Muscle of arm (tissue), 12 donors: ENCODE measurements around the gene HPRT1. TPM values are rescaled to one million over a fixed set of nuclear protein-coding genes. Genes with fewer than 3 reads are reported as not detected.

Experiments used
- DNase-seq: peaks from one replicate; pipeline ENCODE4 v3.0.0-alpha.2; 2013
- polyA plus RNA-seq, 12 donors: library from polyadenylated mRNA; unstranded; fragments of 120-200 nt; gene quantifications; one replicate each; pipeline ENCODE4 v1.2.1, GENCODE V29; 2013; ENCODE audit not compliant: insufficient read length in 12 of 12

Gene HPRT1
- polyA plus RNA-seq, 12 donors: 15.9 to 42.2 (median 28.8) TPM; not detected in 1

GRCh38 chrX:134541906-134542305 is 81.9 kb downstream of the HPRT1 start:
- no peak for DNase-seq

- DNase-seq: no peak
These were observed 82.5 kb downstream of the HPRT1 start for GRCh38 chrX:134542485-134542884.

- DNase-seq: no peak
These were observed 83.3 kb downstream of the HPRT1 start for GRCh38 chrX:134543288-134543687.

GRCh38 chrX:134544135-134544512 is 84.2 kb downstream of the HPRT1 start:
- no peak for DNase-seq

- DNase-seq: no peak
These were observed 84.7 kb downstream of the HPRT1 start for GRCh38 chrX:134544513-134545151.

GRCh38 chrX:134545510-134545909 is 85.5 kb downstream of the HPRT1 start:
- DNase-seq: no peak

- DNase-seq: no peak
These were observed 86.2 kb downstream of the HPRT1 start for GRCh38 chrX:134546187-134546586.

GRCh38 chrX:134547047-134547679 is 87.2 kb downstream of the HPRT1 start:
- no peak for DNase-seq

- no peak for DNase-seq
These were observed 88.6 kb downstream of the HPRT1 start for GRCh38 chrX:134548257-134549201.

Other genes with a start within 250 kb of the HPRT1 start
- under 1 TPM in 10 of 12 donors, not detected in 2; 0.16 to 0.50 (median 0.35) TPM for gene CCDC160, start 223.0 kb upstream of the HPRT1 start, polyA plus RNA-seq
- 10 to 100 TPM in 11 of 12 donors, not detected in 1; 16.4 to 32.2 (median 24.3) TPM for gene PHF6, start 86.9 kb upstream of the HPRT1 start, polyA plus RNA-seq
- 1 to 10 TPM in 7 of 12 donors, under 1 TPM in 3, not detected in 2; 0.76 to 4.0 (median 2.0) TPM for gene PLAC1, start 198.3 kb downstream of the HPRT1 start, polyA plus RNA-seq